HepG2 (cell line): ENCODE measurements around the gene CORO7. TPM values are rescaled to one million over a fixed set of nuclear protein-coding genes. Genes with fewer than 3 reads are reported as not detected.

Experiments
- ATAC-seq: fragments of 200-7000 bp; cut with Tn5 transposase; 3 replicates; pipeline ENCODE4 v1.9.1; 2020; ENCODE audit warnings: mild to moderate bottlenecking, moderate library complexity
- BruUV-seq: library from RNA; stranded (reverse); fragments of 400-500 nt; replicated peaks from 2 replicates; lab custom pipeline; 2021; lab: Mats Ljungman, UMichigan
- CTCF ChIA-PET: fragments of 300-600 bp; formaldehyde crosslinking; extraction: SDS; loops from one replicate; lab custom pipeline; 2021; ENCODE audit warnings: low total read pairs, inconsistent platforms, low intra/inter-chr PET ratio; lab: Yijun Ruan, JAX
- POLR2A ChIA-PET: fragments of 350-600 bp; sonication (Branson Sonifier 250); formaldehyde crosslinking; loops from one replicate; lab custom pipeline; 2020; ENCODE audit warnings: antibody characterized with exemption, inconsistent platforms; lab: Yijun Ruan, JAX
- DNase-seq: peaks from one replicate; pipeline ENCODE4 v3.0.0-alpha.2; 2015; ENCODE audit warnings: low spot score
- FAIRE-seq: peaks from 3 replicates; lab custom pipeline; 2011; peaks lifted over from hg19 to GRCh38; lab: Jason Lieb, UNC
- H2AFZ ChIP-seq: one replicate; pipeline ENCODE4 v1.6.1; 2011; ENCODE audit warnings: low read length, inconsistent platforms
- H3K27ac ChIP-seq: fragments of 300-600 bp; 3 replicates; pipeline ENCODE4 v1.8.0; 2011; ENCODE audit warnings: mixed run types, mild to moderate bottlenecking, mixed read lengths, low read length, inconsistent platforms; ENCODE audit not compliant: insufficient read depth; ENCODE audit errors: extremely low read length
- H3K27me3 ChIP-seq, 2 experiments: fragments of 200-600 bp in 1 of 2; 2 replicates in 1 of 2; 3 replicates in 1 of 2; pipeline versions ENCODE4 v1.6.0 to v1.8.0; 2011; ENCODE audit warnings: low read length in 2 of 2, mild to moderate bottlenecking in 2 of 2, moderate library complexity in 2 of 2, inconsistent platforms in 1 of 2; ENCODE audit not compliant: insufficient read depth in 2 of 2, control insufficient read depth in 1 of 2
- H3K36me3 ChIP-seq, 2 experiments: fragments of 200-600 bp in 1 of 2; replicated peaks in 1 of 2; 2 replicates in 1 of 2; 3 replicates in 1 of 2; pipeline versions ENCODE4 v1.5.1 to v1.8.0; 2011; ENCODE audit warnings: low read length in 2 of 2, inconsistent platforms in 1 of 2; ENCODE audit not compliant: insufficient read depth in 2 of 2, control insufficient read depth in 1 of 2
- H3K4me1 ChIP-seq: 2 replicates; pipeline ENCODE4 v1.5.1; 2012; ENCODE audit warnings: low read length, inconsistent platforms; ENCODE audit not compliant: insufficient read depth
- H3K4me2 ChIP-seq: 2 replicates; pipeline ENCODE4 v1.6.0; 2011; ENCODE audit warnings: low read depth, low read length, inconsistent platforms
- H3K4me3 ChIP-seq, 3 experiments: fragments of 200-600 bp in 1 of 3; sonication (generic), shearing (Covaris generic) in 1 of 3; replicated peaks in 1 of 3; 2 replicates each; pipeline ENCODE4 v1.5.1; 2011 to 2016; ENCODE audit warnings: low read length in 3 of 3, inconsistent platforms in 2 of 3, low read depth in 2 of 3, mild to moderate bottlenecking in 2 of 3, control low read depth in 1 of 3, mixed read lengths in 1 of 3; ENCODE audit not compliant: insufficient read depth in 1 of 3
- H3K79me2 ChIP-seq: one replicate; pipeline ENCODE4 v1.6.1; 2011; ENCODE audit warnings: low read length, inconsistent platforms; ENCODE audit not compliant: insufficient read depth
- H3K9ac ChIP-seq: 2 replicates; pipeline ENCODE4 v1.6.0; 2011; ENCODE audit warnings: mild to moderate bottlenecking, low read depth, low read length, inconsistent platforms; ENCODE audit not compliant: insufficient read depth
- H3K9me3 ChIP-seq: 2 replicates; pipeline ENCODE4 v1.5.1; 2012; ENCODE audit warnings: mild to moderate bottlenecking, low read length
- H4K20me1 ChIP-seq: 2 replicates; pipeline ENCODE4 v1.6.0; 2011; ENCODE audit warnings: inconsistent platforms, mild to moderate bottlenecking, low read length, moderate library complexity; ENCODE audit not compliant: insufficient read depth
- CBX2 ChIP-seq, 2 experiments: fragments of 200-600 bp in 1 of 2; sonication (generic); formaldehyde crosslinking in 1 of 2; IDR thresholded peaks; 2 replicates each; pipeline versions ENCODE4 v1.7.0 to v1.8.1; 2018 to 2022; ENCODE audit warnings: low read depth in 2 of 2, low read length in 1 of 2, mild to moderate bottlenecking in 1 of 2, missing genetic modification reagents in 1 of 2
- HNF1B ChIP-seq: sonication (generic); formaldehyde crosslinking; IDR thresholded peaks from 2 replicates; pipeline ENCODE4 v1.5.1; 2020; ENCODE audit warnings: mild to moderate bottlenecking, moderate library complexity, missing genetic modification reagents
- HOXA3 ChIP-seq: sonication (generic); formaldehyde crosslinking; IDR thresholded peaks from 2 replicates; pipeline ENCODE4 v1.5.0; 2020; ENCODE audit warnings: missing genetic modification reagents
- PHF5A ChIP-seq: IDR thresholded peaks from one replicate; pipeline ENCODE4 v1.6.1; 2018; ENCODE audit warnings: low read depth, missing genetic modification reagents; ENCODE audit not compliant: unreplicated experiment
- PRDM15 ChIP-seq: sonication (generic); formaldehyde crosslinking; IDR thresholded peaks from 2 replicates; pipeline ENCODE4 v1.4.0; 2020; ENCODE audit warnings: missing genetic modification reagents
- SALL2 ChIP-seq: sonication (generic); formaldehyde crosslinking; IDR thresholded peaks from 2 replicates; pipeline ENCODE4 v1.8.1; 2023; ENCODE audit warnings: mild to moderate bottlenecking, missing genetic modification reagents, inconsistent platforms
- TCF12 ChIP-seq, 2 experiments: fragments of 450-650 bp in 1 of 2; sonication (generic) in 1 of 2; formaldehyde crosslinking in 1 of 2; IDR thresholded peaks; 2 replicates each; pipeline versions ENCODE4 v1.6.1 to v1.8.0; 2017 to 2022; ENCODE audit warnings: antibody characterized with exemption in 1 of 2, mild to moderate bottlenecking in 1 of 2, missing genetic modification reagents in 1 of 2, moderate library complexity in 1 of 2
- ZGPAT ChIP-seq: IDR thresholded peaks from 2 replicates; pipeline ENCODE4 v1.6.1; 2016; ENCODE audit warnings: mild to moderate bottlenecking
- ZNF10 ChIP-seq: sonication (generic); formaldehyde crosslinking; IDR thresholded peaks from 2 replicates; pipeline ENCODE4 v1.4.0; 2020; ENCODE audit warnings: mild to moderate bottlenecking, low read depth, missing genetic modification reagents, borderline replicate concordance
- ZNF253 ChIP-seq: sonication (generic); formaldehyde crosslinking; IDR thresholded peaks from 2 replicates; pipeline ENCODE4 v1.8.0; 2022; ENCODE audit warnings: mild to moderate bottlenecking, missing genetic modification reagents, borderline replicate concordance
- ZNF264 ChIP-seq: sonication (generic); formaldehyde crosslinking; IDR thresholded peaks from 2 replicates; pipeline ENCODE4 v1.4.0; 2020; ENCODE audit warnings: missing genetic modification reagents
- ZNF563 ChIP-seq: sonication (generic); formaldehyde crosslinking; IDR thresholded peaks from 2 replicates; pipeline ENCODE4 v1.8.0; 2022; ENCODE audit warnings: mild to moderate bottlenecking, moderate library complexity, missing genetic modification reagents
- ZNF800 ChIP-seq: sonication (generic); formaldehyde crosslinking; IDR thresholded peaks from 2 replicates; pipeline ENCODE4 v1.4.0; 2020; ENCODE audit warnings: missing genetic modification reagents
- WGBS: methylation state at CpG from one replicate; pipeline ENCODE4 v1.1.6; 2017; ENCODE audit warnings: low lambda C conversion rate; 5-methylcytosine and 5-hydroxymethylcytosine counted together
- in situ Hi-C: cut with HindIII; loops from 2 replicates; pipeline ENCODE4 v1.10.0; 2017; ENCODE audit warnings: low pct_unique_long_range_greater_than_20kb; ENCODE audit not compliant: extremely low pct_ligation_motif_present
- intact Hi-C: fragments of 100-400 bp; cut with micrococcal nuclease; formaldehyde crosslinking; loops from one replicate; pipeline ENCODE4 v1.10.0; 2022; ENCODE audit not compliant: unreplicated experiment
- polyA plus RNA-seq, 8 experiments: library from polyadenylated mRNA; depleted of rRNA in 3 of 8; stranded (reverse) in 7 of 8; unstranded in 1 of 8; fragments of >200 nt; fragmentation: Illumina TruSeq in 4 of 8; extraction: Trizol in 4 of 8; gene quantifications; 2 replicates each; pipeline versions ENCODE4 v1.2.1 to v1.2.3, GENCODE V29; 2011 to 2016; ENCODE audit warnings: low read depth in 4 of 8, missing spikeins in 1 of 8, mixed read lengths in 1 of 8; ENCODE audit not compliant: insufficient read depth in 1 of 8
- total RNA-seq, 5 experiments: library from RNA; depleted of rRNA; stranded (reverse); fragments of >200 nt; fragmentation: Illumina TruSeq; extraction: Trizol; gene quantifications; 2 replicates each; pipeline ENCODE4 v1.2.3, GENCODE V29; 2016; ENCODE audit warnings: low read depth in 1 of 5

Gene CORO7
- total and polyA plus RNA-seq, 2 of the 13 experiments (the other 11 are each of a cell fraction or from before 2014, with no cell fraction given): 9.9 to 14.3 TPM

- no peak for TF ChIP-seq ZNF253
Measured at GRCh38 chr16:4437366-4437765, 21.0 kb upstream of the CORO7 start (continued).

- Histone ChIP-seq H3K9ac (no peak overlapping the region), H3K27ac (no peak overlapping the region), H4K20me1 (no peaks in the 10 kb centered on the region), H3K79me2 (peaks cover 8% of the 10 kb centered on the region), H2AFZ (no peak overlapping the region), H3K4me2 (no peak overlapping the region), H3K36me3 (peaks cover 21 to 56% of the 10 kb centered on the region in 2 experiments), H3K27me3 (no peaks in the 10 kb centered on the region), H3K4me1 (no peaks in the 10 kb centered on the region), H3K9me3 (no peaks in the 10 kb centered on the region), H3K4me3 (no peak overlapping the region)
- CTCF ChIA-PET: no interaction called here
- no peak for ATAC-seq
- POLR2A ChIA-PET: no interaction called here
- no TSS peak for BruUV-seq
- no peak for FAIRE-seq
- intact Hi-C loops: no loop called here
- in situ Hi-C loops: no loop called here
- WGBS: 98% methylated on average over 8 of the region's 8 CpGs
- DNase-seq: no peak
- no peak for TF ChIP-seq HOXA3 (CRISPR knock-in tag)
- no peak for TF ChIP-seq SALL2
- no peak for TF ChIP-seq CBX2 (IDR thresholded peaks at IDR 0.05; ENCODE audit: low read depth, low read length)
- TF ChIP-seq CBX2 (CRISPR knock-in tag; IDR thresholded peaks at IDR 0.05; ENCODE audit: low read depth): no peak
- TF ChIP-seq PHF5A (CRISPR knock-in tag): no peak
- TF ChIP-seq ZGPAT (CRISPR knock-in tag): no peak
- TF ChIP-seq ZNF563: no peak
- no peak for TF ChIP-seq TCF12 (IDR thresholded peaks at IDR 0.05)
- TF ChIP-seq TCF12 (CRISPR knock-in tag; IDR thresholded peaks at IDR 0.05): no peak
- no peak for TF ChIP-seq ZNF800 (CRISPR knock-in tag)
- no peak for TF ChIP-seq PRDM15 (CRISPR knock-in tag)
- no peak for TF ChIP-seq ZNF10 (CRISPR knock-in tag)
- no peak for TF ChIP-seq ZNF264 (CRISPR knock-in tag)
- TF ChIP-seq HNF1B (CRISPR knock-in tag): no peak
Measured at GRCh38 chr16:4435337-4436067, 19.1 kb upstream of the CORO7 start.
